HL-60 (cell line): ENCODE results near the gene PRR7.

Experiments used
- CTCF ChIP-seq: IDR thresholded peaks from one replicate; pipeline ENCODE4 v1.5.1; 2011; ENCODE audit warnings: low read length, control low read depth, inconsistent platforms; ENCODE audit not compliant: insufficient read depth
- GABPA ChIP-seq: IDR thresholded peaks from 2 replicates; pipeline ENCODE4 v1.6.1; 2012; ENCODE audit warnings: low read depth
- POLR2AphosphoS5 ChIP-seq: IDR thresholded peaks from 2 replicates; pipeline ENCODE4 v1.6.1; 2012; ENCODE audit warnings: low read depth

GRCh38 chr5:177435847-177436536 is 10.6 kb upstream of the PRR7 start:
- TF ChIP-seq CTCF: no peak
- peak; percentile 64 for TF ChIP-seq POLR2AphosphoS5
- TF ChIP-seq GABPA: no peak
